SK-MEL-5 (cell line): Measurements from ENCODE around the gene AFAP1. TPM values are rescaled to one million over a fixed set of nuclear protein-coding genes. Genes with fewer than 3 reads are reported as not detected.

ENCODE experiments used
- DNase-seq: peaks from one replicate; pipeline ENCODE4 v3.0.0-alpha.2; 2016; ENCODE audit warnings: low read depth, low spot score
- in situ Hi-C: cut with HindIII; loops from 2 replicates; pipeline ENCODE4 v1.10.0; 2016; ENCODE audit warnings: low sequenced_read_pairs, high pct_unique_total_duplicates, low pct_unique_long_range_greater_than_20kb
- total RNA-seq: library from RNA; depleted of rRNA; stranded (reverse); fragments of >200 nt; shearing (Covaris generic); gene quantifications from 2 replicates; pipeline ENCODE4 v1.2.3, GENCODE V29; 2014

Gene AFAP1
- total RNA-seq, 1 experiment from 2014 or later, result 10.3 TPM

- no peak for DNase-seq
- in situ Hi-C loops, result no loop called here
Observed at GRCh38 chr4:7731437-7731836, 208.2 kb downstream of the AFAP1 start.

GRCh38 chr4:7727749-7728148, 211.9 kb downstream of the AFAP1 start:
- no peak for DNase-seq
- in situ Hi-C loops, result no loop called here

- in situ Hi-C loops, result no loop called here
- no peak for DNase-seq
Observed at GRCh38 chr4:7726665-7727413, 212.8 kb downstream of the AFAP1 start.

- no peak for DNase-seq
- in situ Hi-C loops, result no loop called here
Observed at GRCh38 chr4:7725951-7726350, 213.7 kb downstream of the AFAP1 start.

- in situ Hi-C loops, result no loop called here
Observed at GRCh38 chr4:7723625-7724024, 216.0 kb downstream of the AFAP1 start.

DNA sequence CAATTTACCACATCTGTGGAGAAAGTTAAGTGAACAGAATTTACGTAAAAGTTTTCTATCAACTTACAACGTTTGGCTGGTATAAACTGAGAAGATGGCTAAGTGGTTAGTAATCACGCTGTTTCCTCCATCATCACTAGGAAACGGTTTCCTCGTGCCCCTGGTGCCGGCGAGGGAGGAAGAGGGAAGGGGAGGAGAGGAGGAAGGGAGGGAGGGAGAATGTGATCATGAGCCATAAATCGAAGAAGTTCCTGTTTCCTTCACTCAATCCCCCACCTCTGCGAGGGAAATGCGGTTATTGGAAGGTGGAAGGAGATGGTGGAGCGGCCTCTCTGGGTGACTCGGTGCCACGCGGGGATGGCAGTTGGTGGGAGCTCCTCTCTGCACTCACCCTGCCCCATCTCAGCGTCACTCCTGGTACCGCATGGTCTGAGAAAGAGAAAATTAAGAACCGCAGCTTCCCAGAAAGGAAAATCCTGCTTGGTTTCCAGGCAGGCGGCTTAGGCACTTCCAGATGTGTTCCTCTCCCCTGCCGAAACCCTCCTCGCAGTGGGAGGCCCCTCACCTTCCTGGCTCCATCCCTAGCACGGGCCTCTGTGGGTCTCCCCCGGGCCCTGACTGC, 216.8 kb downstream of the AFAP1 start:
- in situ Hi-C loops, result no loop called here
- DNase-seq, result no peak

More at GRCh38 chr4:7723625-7724024, 216.0 kb downstream of the AFAP1 start:
- no peak for DNase-seq

DNA sequence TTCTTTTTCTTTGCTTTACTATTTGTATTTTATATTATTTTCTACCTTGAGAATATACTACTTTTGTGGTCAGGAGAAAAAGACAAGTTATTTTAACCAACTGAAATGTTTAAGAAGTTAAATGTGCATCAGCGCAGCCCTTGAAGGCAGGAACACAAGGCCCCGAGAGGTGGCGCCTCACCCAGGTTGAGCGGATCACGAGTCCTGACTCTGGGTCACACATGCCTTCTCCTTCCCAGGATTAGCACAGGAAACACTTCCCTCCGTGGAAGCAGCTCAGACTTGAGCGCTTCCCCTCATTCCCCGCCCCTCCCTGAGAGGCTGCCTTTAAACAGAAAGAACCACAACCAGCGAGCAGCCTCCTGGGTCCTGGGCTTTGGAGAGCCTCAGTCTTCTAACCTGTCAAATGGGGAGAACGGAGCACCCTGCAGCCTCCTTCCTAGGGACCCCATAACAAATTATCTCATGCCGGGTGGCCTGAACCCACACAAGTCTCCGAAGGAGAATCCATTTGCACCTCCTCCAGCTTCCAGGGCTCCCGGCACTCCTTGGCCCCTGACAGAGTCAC, 217.6 kb downstream of the AFAP1 start:
- in situ Hi-C loops, result no loop called here
- DNase-seq, result peak; percentile 51

- peak; percentile 47 for DNase-seq
- in situ Hi-C loops, result no loop called here
Observed at GRCh38 chr4:7719354-7720174, 220.1 kb downstream of the AFAP1 start.

DNA sequence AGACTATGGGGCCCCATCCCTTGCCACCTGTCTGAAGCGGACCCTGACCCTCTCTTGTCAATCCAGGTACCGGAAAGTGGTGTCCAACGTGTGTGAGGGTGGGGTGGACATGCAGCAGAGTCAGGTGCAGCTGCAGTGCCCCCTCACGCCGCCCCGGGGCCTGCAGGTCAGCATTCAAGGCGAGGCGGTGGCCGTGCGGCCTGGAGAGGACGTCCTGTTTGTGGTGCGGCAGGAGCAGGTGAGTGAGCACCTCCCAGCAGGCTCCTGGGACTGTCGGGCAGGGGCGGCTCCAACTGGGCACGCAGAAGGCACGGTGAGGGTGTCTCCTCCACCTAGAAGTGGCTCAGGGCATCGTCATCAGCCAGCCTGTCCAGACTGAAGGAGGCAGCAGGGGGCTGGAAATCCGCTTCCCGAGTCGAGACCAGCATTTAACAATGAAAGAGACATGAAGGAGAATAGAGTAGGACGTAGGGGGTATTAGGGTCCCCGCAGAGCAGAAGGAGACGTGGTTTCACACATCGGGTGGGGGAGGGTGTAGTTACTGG, 221.6 kb downstream of the AFAP1 start:
- in situ Hi-C loops, result no loop called here
- DNase-seq, result no peak

DNA sequence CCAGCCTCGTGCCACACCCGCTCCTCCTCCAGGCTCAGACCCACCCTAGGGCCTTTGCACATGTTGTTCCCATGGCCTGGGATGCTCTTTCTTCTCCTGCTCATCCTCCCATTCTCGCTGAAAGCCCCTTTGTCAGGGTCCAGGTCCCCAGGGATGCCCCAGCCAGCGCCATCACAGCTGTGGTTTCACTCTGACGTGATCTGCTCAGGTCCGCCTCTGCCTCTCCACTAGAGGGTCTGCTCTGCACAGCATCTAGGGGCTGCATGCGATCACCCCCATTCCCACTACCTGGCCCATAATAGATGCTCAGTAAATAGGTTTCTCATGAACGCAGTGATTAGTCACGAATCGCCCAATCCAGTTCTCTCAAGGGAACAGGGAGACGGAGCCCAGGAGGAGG, 222.5 kb downstream of the AFAP1 start:
- in situ Hi-C loops, result no loop called here
- DNase-seq, result peak; percentile 16

DNA sequence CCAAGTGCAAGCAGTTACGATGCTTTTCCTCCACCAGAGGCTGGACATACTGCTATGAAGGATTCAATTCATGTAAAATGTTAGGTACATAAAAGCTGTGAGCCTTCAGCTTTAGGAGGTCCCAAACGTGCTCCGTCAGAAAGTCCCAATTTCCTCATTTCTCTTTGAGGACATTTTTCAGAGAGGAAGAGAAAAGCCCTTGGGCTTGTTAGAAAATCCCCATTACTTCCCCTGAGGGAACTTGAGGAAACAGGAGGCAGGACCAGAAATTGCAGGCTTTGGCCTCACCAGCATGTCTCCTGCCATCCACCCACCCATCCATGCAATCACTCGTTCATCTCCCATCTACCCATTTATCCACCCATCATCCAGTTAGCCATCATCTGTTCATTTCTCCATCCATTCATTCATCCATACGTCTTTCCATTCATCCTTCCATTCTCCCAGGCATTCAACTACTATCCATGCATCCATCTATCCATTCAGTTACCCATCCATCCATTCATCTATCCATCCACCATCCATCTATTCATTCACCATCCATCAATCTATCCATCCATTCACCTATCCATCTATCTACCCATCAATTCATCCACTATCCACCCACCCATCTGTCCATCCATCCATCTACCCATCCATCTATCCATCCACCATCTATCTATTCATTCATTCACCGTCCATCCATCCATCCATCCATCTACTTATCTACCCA, 223.5 kb downstream of the AFAP1 start:
- no peak for DNase-seq
- in situ Hi-C loops, result no loop called here

DNA sequence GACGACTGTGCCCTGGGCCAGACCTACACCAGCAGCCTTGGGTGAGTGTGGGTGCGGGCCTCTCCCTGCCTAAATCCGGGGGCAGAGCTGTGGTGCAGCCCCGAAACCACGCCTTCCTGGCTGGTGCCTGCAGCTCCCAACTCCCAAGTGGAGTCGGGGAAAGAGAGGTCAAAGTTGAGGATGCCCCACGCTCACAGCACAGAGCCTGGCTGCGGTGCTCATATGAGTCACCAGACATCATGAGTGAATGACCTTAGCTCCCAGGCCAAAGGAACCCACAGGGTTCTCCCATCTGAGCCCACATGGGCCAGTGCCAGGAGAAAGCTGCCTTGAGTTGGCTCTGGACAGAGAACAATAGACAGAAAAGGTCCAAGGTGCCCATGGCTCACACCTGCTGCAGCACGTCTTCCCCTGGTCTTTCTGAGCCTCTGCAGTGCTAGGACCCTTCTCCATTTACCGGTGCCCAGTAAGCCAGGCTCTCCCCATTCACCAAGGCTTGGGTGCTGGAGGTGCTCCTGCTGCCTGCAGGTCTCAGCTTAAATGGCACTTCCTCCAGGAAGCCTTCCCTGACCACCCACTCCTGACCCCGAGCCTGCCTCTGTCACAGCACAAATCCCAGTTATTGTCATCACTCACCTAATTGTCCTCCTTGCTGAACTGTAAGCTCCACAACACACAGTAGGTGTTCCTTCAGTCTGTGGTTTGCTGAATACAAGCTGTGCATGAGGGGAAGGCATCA, 224.2 kb downstream of the AFAP1 start:
- no peak for DNase-seq
- in situ Hi-C loops, result no loop called here

- DNase-seq, result no peak
- in situ Hi-C loops, result no loop called here
Observed at GRCh38 chr4:7714738-7715137, 224.9 kb downstream of the AFAP1 start.

DNA sequence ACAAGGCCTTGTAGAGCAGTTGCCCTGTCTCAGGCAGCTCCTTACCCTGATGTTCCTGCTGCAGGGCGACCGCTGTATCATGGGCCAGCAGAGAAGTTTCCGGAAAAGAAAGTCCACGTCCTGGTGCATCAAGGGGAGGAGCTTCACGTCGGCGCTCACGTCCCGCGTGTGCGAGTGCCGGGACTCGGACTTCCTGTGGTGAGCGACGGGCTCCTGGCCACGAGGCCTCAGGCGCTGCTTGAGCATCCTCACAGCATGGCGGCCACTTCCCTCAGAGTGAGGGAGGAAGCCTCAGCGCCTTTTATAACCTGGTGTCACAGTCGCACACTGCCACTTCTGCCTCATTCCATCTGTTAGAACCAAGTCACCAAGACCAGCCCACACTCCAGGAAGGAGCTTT, 225.5 kb downstream of the AFAP1 start:
- DNase-seq, result no peak
- in situ Hi-C loops, result no loop called here

DNA sequence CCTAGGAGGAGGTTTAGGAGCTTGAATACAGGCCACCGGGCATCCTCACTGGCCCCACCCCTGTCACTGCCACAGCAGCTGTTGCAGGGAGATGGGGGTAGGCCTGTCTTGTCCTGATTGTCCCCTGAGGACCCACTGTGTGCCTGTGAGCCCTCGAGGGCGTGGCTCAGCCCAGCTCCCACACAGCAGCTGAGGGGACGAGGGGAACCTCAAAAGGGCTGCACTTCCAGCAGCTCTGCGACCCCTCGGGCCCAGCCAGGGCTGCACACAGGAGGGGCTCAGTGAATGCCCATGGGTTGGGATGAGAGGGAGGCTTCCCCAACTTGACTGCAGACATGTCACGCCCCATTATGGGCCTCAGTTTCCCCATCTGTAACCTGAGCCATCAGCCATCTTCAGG, 225.9 kb downstream of the AFAP1 start:
- in situ Hi-C loops, result no loop called here
- DNase-seq, result no peak

- no peak for DNase-seq
- in situ Hi-C loops, result no loop called here
Observed at GRCh38 chr4:7712021-7712671, 227.5 kb downstream of the AFAP1 start.
